ENCODE measurements around the gene ALAD.

GRCh38 chr9:113381909-113382411 is 19.1 kb downstream of the ALAD start:
- TF ChIP-seq POLR2A (IDR thresholded peaks at IDR 0.05; ENCODE audit: low read length): no peak
- TF ChIP-seq GATA1 (IDR thresholded peaks at IDR 0.05; ENCODE audit: low read depth, low read length): no peak
